Mucosa of stomach (tissue), 1 donor: ENCODE data around the gene ROBO3.

Experiments used
- H3K27me3 ChIP-seq: one replicate; pipeline ENCODE4 v1.7.0; 2013; ENCODE audit warnings: mild to moderate bottlenecking, low read length; ENCODE audit not compliant: control insufficient read depth, insufficient read depth
- H3K36me3 ChIP-seq: one replicate; pipeline ENCODE4 v1.7.0; 2013; ENCODE audit warnings: low read length; ENCODE audit not compliant: control insufficient read depth, insufficient read depth
- H3K4me1 ChIP-seq: one replicate; pipeline ENCODE4 v1.7.0; 2013; ENCODE audit warnings: mild to moderate bottlenecking, low read length; ENCODE audit not compliant: control insufficient read depth, insufficient read depth
- H3K4me3 ChIP-seq: one replicate; pipeline ENCODE4 v1.7.0; 2013; ENCODE audit warnings: low read length
- H3K9ac ChIP-seq: one replicate; pipeline ENCODE4 v1.7.0; 2013; ENCODE audit warnings: mild to moderate bottlenecking, low read length, moderate library complexity
- H3K9me3 ChIP-seq: one replicate; pipeline ENCODE4 v1.7.0; 2013; ENCODE audit warnings: mild to moderate bottlenecking, low read length, moderate library complexity; ENCODE audit not compliant: control insufficient read depth
- donor health status: Pancreatic carcinoma.

The ROBO3 gene

DNA sequence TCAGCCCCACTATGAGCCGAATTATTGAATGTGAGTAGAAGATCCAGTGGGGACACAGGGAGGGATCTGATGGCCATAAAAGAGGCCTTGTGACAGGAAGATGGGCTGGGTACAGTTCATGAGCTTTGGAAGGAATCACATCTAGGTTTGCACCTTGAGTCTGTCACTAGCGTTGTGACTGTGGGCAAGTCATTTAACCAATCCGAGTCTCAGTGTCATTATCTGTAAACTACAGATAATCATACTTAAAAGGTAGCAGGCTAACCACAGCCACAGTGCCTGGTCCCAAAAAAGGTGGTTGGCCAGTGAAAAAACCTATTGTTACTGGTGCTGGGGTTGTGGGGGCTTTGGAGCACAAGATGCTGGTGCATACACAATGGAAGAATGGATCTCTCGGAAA, 57.6 kb downstream of the ROBO3 start:
- H3K4me1 ChIP-seq = no peaks in the 10 kb centered on the region
- no peak overlapping the region for H3K9ac ChIP-seq
- no peak overlapping the region for H3K4me3 ChIP-seq
- peaks cover 15% of the 10 kb centered on the region for H3K27me3 ChIP-seq
- H3K36me3 ChIP-seq = no peaks in the 10 kb centered on the region
- no peaks in the 10 kb centered on the region for H3K9me3 ChIP-seq

DNA sequence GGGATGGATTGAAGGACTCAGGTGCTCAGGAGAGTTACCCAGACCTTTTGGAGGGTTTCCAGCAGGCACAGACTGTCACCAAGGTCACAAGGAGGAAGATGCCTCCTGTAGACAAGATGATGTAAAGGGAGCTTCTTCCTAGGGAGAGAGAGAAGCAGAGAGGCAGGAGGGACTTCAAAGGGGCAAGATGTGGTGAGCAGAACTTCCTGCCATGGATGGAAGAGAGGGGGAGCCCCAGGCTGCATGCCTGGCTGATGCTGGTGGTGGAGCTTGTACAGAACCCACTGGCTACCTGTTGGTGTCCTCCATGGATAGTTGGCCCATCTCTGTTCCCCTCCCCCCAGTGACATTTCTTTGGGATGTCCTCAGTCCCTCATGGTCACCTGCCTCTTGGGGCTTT, 58.1 kb downstream of the ROBO3 start:
- no peaks in the 10 kb centered on the region for H3K9me3 ChIP-seq
- no peak overlapping the region for H3K9ac ChIP-seq
- H3K4me1 ChIP-seq = no peaks in the 10 kb centered on the region

DNA sequence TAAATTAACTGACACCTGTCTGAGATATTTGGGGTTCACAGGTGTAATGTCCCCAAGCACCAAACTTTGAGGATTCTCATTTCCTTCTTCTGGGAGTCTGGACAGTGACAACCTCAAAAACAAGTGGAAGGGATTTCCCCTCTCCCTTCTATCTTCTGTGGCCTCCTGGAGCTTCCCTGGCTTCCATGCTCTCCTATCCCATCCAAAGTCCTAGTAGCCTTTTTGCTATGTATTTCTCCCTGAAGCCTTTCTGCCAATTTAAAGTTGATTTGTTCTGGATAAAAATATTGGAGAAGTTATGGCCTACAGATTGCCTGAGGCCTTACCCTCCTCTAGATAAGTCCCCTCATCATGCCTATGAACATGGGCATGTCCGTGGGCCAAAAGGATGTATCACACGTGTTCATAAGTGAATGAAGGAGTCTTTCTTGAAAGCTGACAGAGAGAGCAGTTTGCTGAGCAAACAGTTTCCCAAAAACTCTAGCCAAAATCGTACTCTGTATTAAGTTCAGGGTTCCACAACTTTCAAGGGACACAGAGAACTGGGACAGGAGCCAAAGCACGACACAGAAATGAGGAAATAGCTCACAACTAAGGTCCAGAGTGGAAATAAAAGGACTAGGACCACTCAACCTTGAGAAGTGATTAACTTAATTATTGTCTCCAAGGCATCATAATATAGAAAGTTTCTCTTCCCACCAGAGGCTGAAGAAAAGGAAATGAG, 63.9 kb downstream of the ROBO3 start:
- Histone ChIP-seq H3K4me3 (no peak overlapping the region), H3K27me3 (no peaks in the 10 kb centered on the region), H3K4me1 (no peaks in the 10 kb centered on the region), H3K36me3 (no peaks in the 10 kb centered on the region), H3K9ac (no peak overlapping the region), H3K9me3 (no peaks in the 10 kb centered on the region)

More for the DNA sequence above, 58.1 kb downstream of the ROBO3 start:
- Histone ChIP-seq H3K4me3 (no peak overlapping the region), H3K36me3 (no peaks in the 10 kb centered on the region), H3K27me3 (peaks cover 15% of the 10 kb centered on the region)

DNA sequence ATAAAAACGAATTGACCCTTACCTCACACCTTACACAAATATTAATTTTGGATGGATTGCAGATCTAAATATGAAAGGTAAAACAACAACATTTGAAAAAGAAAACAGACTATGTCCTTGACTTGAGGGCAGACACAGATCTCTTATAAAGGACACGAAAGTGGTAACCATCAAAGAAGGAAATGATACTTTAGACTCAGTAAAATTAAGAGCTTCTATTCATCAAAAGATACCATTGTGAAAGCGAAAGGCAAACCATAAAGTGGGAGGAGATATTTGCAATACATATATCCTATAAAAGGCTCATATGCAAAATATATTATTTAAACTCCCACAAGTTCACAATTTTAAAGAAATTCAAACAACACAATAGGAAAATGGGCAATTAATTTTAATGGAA, 65.6 kb downstream of the ROBO3 start:
- Histone ChIP-seq H3K4me3 (no peak overlapping the region), H3K9me3 (no peaks in the 10 kb centered on the region), H3K27me3 (no peaks in the 10 kb centered on the region), H3K36me3 (no peaks in the 10 kb centered on the region), H3K4me1 (no peaks in the 10 kb centered on the region), H3K9ac (no peak overlapping the region)
